Cardiac muscle cell (in vitro differentiated cells and primary cell): ENCODE results near the gene TAC3. TPM values are rescaled to one million over a fixed set of nuclear protein-coding genes. Genes with fewer than 3 reads are reported as not detected.
"Not testable (repeated sequence)": the region's sequence is repeated elsewhere in the genome, so short reads cannot be mapped to it uniquely, and the experiment has no call there.

ENCODE experiments used
- DNase-seq, 2 donors: peaks; one replicate each; pipeline versions ENCODE4 v3.0.0 to v3.0.0-alpha.2; 2010 to 2017; ENCODE audit warnings: low read depth in 1 of 2, low spot score in 1 of 2
- H3K27ac ChIP-seq: fragments of 200-600 bp; sonication (generic); 2 replicates; pipeline ENCODE4 v1.5.1; 2016
- H3K27me3 ChIP-seq: fragments of 200-600 bp; sonication (generic); 2 replicates; pipeline ENCODE4 v1.6.0; 2016; ENCODE audit warnings: control low read depth
- H3K36me3 ChIP-seq: fragments of 200-600 bp; sonication (generic); 2 replicates; pipeline ENCODE4 v1.5.1; 2016; ENCODE audit warnings: control low read depth
- H3K4me1 ChIP-seq: fragments of 200-600 bp; sonication (generic); 2 replicates; pipeline ENCODE4 v1.8.1; 2017; ENCODE audit warnings: low read depth, mild to moderate bottlenecking, mixed run types
- H3K4me3 ChIP-seq: fragments of 200-600 bp; sonication (generic); 2 replicates; pipeline ENCODE4 v1.5.1; 2016; ENCODE audit warnings: mild to moderate bottlenecking
- H3K9me3 ChIP-seq: fragments of 200-600 bp; sonication (generic); 2 replicates; pipeline ENCODE4 v1.5.1; 2017; ENCODE audit warnings: low read depth, mild to moderate bottlenecking, control low read depth
- CTCF ChIP-seq: IDR thresholded peaks from 2 replicates; pipeline ENCODE4 v1.5.1; 2012; ENCODE audit warnings: low read depth, mild to moderate bottlenecking, low read length
- polyA plus RNA-seq: library from polyadenylated mRNA; unstranded; fragments of >200 nt; fragmentation: Nextera tagmentation; extraction: Ambion mirVana; gene quantifications from 2 replicates; pipeline ENCODE4 v1.2.1, GENCODE V29; 2016
- total RNA-seq: library from RNA; depleted of rRNA; stranded (reverse); fragments of >200 nt; gene quantifications from 2 replicates; pipeline ENCODE4 v1.2.3, GENCODE V29; 2016

Gene TAC3
- total and polyA plus RNA-seq, 2 experiments from 2014 or later = 3.5 to 5.7 TPM

GRCh38 chr12:56980941-56981530 is 35.3 kb downstream of the TAC3 start:
- H3K36me3 ChIP-seq = no peaks in the 10 kb centered on the region
- H3K4me1 ChIP-seq = no peaks in the 10 kb centered on the region
- H3K27me3 ChIP-seq = no peaks in the 10 kb centered on the region
- no peak for DNase-seq
- H3K9me3 ChIP-seq = no peaks in the 10 kb centered on the region
- TF ChIP-seq CTCF = no peak
- H3K27ac ChIP-seq = no peak overlapping the region
- H3K4me3 ChIP-seq = no peak overlapping the region

GRCh38 chr12:56980268-56980667 is 36.1 kb downstream of the TAC3 start:
- TF ChIP-seq CTCF = no peak
- no peaks in the 10 kb centered on the region for H3K4me1 ChIP-seq
- H3K9me3 ChIP-seq = no peaks in the 10 kb centered on the region
- H3K27me3 ChIP-seq = no peaks in the 10 kb centered on the region
- H3K27ac ChIP-seq = no peak overlapping the region
- DNase-seq = no peak
- H3K4me3 ChIP-seq = no peak overlapping the region
- H3K36me3 ChIP-seq = no peaks in the 10 kb centered on the region

- no peak for DNase-seq
- Histone ChIP-seq H3K36me3 (no peaks in the 10 kb centered on the region), H3K27me3 (no peaks in the 10 kb centered on the region), H3K9me3 (no peaks in the 10 kb centered on the region), H3K27ac (no peak overlapping the region), H3K4me3 (no peak overlapping the region), H3K4me1 (no peaks in the 10 kb centered on the region)
- TF ChIP-seq CTCF = no peak
Observed at GRCh38 chr12:56979628-56980027, 36.7 kb downstream of the TAC3 start.

GRCh38 chr12:56978397-56979138 is 37.8 kb downstream of the TAC3 start:
- Histone ChIP-seq H3K27me3 (no peaks in the 10 kb centered on the region), H3K27ac (no peak overlapping the region), H3K4me3 (no peak overlapping the region), H3K4me1 (no peaks in the 10 kb centered on the region), H3K36me3 (no peaks in the 10 kb centered on the region), H3K9me3 (no peaks in the 10 kb centered on the region)
- TF ChIP-seq CTCF = no peak
- no peak for DNase-seq

GRCh38 chr12:56977361-56977760 is 39.0 kb downstream of the TAC3 start:
- not testable (repeated sequence) for H3K27me3 ChIP-seq, H3K4me3 ChIP-seq, H3K36me3 ChIP-seq, DNase-seq, H3K27ac ChIP-seq, H3K9me3 ChIP-seq, H3K4me1 ChIP-seq

GRCh38 chr12:56974224-56974623 is 42.1 kb downstream of the TAC3 start:
- not testable (repeated sequence) for H3K36me3 ChIP-seq, H3K27me3 ChIP-seq, H3K4me3 ChIP-seq, H3K9me3 ChIP-seq, DNase-seq, H3K4me1 ChIP-seq, H3K27ac ChIP-seq

- DNase-seq, H3K36me3 ChIP-seq, H3K4me3 ChIP-seq, H3K27me3 ChIP-seq, H3K27ac ChIP-seq, H3K4me1 ChIP-seq, H3K9me3 ChIP-seq: not testable (repeated sequence)
Observed at GRCh38 chr12:56968910-56969309, 47.4 kb downstream of the TAC3 start.

GRCh38 chr12:56965997-56966642 is 50.2 kb downstream of the TAC3 start:
- H3K9me3 ChIP-seq, H3K27ac ChIP-seq, H3K36me3 ChIP-seq, DNase-seq, H3K4me3 ChIP-seq, H3K4me1 ChIP-seq, H3K27me3 ChIP-seq: not testable (repeated sequence)

GRCh38 chr12:56965124-56965523 is 51.2 kb downstream of the TAC3 start:
- H3K36me3 ChIP-seq, DNase-seq, H3K27ac ChIP-seq, H3K4me1 ChIP-seq, H3K9me3 ChIP-seq, H3K27me3 ChIP-seq, H3K4me3 ChIP-seq: not testable (repeated sequence)

- H3K4me3 ChIP-seq, H3K27ac ChIP-seq, H3K4me1 ChIP-seq, DNase-seq, H3K36me3 ChIP-seq, H3K27me3 ChIP-seq, H3K9me3 ChIP-seq: not testable (repeated sequence)
Observed at GRCh38 chr12:56963557-56963956, 52.8 kb downstream of the TAC3 start.
